Gastroesophageal sphincter (tissue), 3 donors: ENCODE measurements around the gene EEIG2.

ENCODE experiments used
- CTCF ChIP-seq, 4 experiments: fragments of 200-600 bp in 2 of 4; fragments of 450-650 bp in 2 of 4; sonication (generic) in 1 of 4; IDR thresholded peaks; one replicate each; pipeline ENCODE4 v1.5.1; 2017 to 2019; ENCODE audit warnings: antibody characterized with exemption in 4 of 4, mild to moderate bottlenecking in 2 of 4, moderate library complexity in 2 of 4
- EP300 ChIP-seq: sonication (generic); formaldehyde crosslinking; IDR thresholded peaks from one replicate; pipeline ENCODE4 v1.6.1; 2017; ENCODE audit warnings: antibody characterized with exemption, mild to moderate bottlenecking
- POLR2A ChIP-seq, 2 donors: fragments of 450-650 bp; IDR thresholded peaks; one replicate each; pipeline ENCODE4 v1.6.1; 2017; ENCODE audit warnings: antibody characterized with exemption in 2 of 2, mild to moderate bottlenecking in 2 of 2, moderate library complexity in 1 of 2

GRCh38 chr1:108598340-108598739 is 38.4 kb downstream of the EEIG2 start:
- TF ChIP-seq CTCF (IDR thresholded peaks at IDR 0.05) (no peak), POLR2A (IDR thresholded peaks at IDR 0.05) (no peak), EP300 (no peak)
